RWPE1 (cell line): ENCODE measurements around the gene SLC38A8.

Experiments used
- CTCF ChIA-PET: fragments of 350-600 bp; sonication (Branson Sonifier 250); formaldehyde crosslinking; extraction: SDS; loops from one replicate; lab custom pipeline; 2021; lab: Yijun Ruan, JAX
- POLR2A ChIA-PET: fragments of 400-600 bp; formaldehyde crosslinking; extraction: SDS; loops from one replicate; lab custom pipeline; 2020; ENCODE audit warnings: antibody characterized with exemption; ENCODE audit not compliant: low non-redundant PET; lab: Yijun Ruan, JAX
- DNase-seq: peaks from one replicate; pipeline ENCODE4 v3.0.0; 2012; ENCODE audit warnings: low spot score
- H3K27ac ChIP-seq: fragments of 450-650 bp; 2 replicates; pipeline ENCODE4 v1.5.1; 2017
- TF ChIP-seq, protein P1 (sequence below): fragments of 450-650 bp; conservative IDR thresholded peaks from 2 replicates; pipeline ENCODE4 v1.5.1; 2017; ENCODE audit warnings: low read depth, mild to moderate bottlenecking

Gene SLC38A8

GRCh38 chr16:83977056-83977815 is 65.4 kb downstream of the SLC38A8 start:
- no peak for DNase-seq
- CTCF ChIA-PET = interaction anchor here (0.6 kb wide), 1 partner anchor 391 kb away, joined by 3 read pairs; the partner anchor contains the start of gene ATP2C2
- TF ChIP-seq, protein P1, sequence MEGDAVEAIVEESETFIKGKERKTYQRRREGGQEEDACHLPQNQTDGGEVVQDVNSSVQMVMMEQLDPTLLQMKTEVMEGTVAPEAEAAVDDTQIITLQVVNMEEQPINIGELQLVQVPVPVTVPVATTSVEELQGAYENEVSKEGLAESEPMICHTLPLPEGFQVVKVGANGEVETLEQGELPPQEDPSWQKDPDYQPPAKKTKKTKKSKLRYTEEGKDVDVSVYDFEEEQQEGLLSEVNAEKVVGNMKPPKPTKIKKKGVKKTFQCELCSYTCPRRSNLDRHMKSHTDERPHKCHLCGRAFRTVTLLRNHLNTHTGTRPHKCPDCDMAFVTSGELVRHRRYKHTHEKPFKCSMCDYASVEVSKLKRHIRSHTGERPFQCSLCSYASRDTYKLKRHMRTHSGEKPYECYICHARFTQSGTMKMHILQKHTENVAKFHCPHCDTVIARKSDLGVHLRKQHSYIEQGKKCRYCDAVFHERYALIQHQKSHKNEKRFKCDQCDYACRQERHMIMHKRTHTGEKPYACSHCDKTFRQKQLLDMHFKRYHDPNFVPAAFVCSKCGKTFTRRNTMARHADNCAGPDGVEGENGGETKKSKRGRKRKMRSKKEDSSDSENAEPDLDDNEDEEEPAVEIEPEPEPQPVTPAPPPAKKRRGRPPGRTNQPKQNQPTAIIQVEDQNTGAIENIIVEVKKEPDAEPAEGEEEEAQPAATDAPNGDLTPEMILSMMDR = no peak
- POLR2A ChIA-PET = no interaction called here
- H3K27ac ChIP-seq = no peak overlapping the region

DNA sequence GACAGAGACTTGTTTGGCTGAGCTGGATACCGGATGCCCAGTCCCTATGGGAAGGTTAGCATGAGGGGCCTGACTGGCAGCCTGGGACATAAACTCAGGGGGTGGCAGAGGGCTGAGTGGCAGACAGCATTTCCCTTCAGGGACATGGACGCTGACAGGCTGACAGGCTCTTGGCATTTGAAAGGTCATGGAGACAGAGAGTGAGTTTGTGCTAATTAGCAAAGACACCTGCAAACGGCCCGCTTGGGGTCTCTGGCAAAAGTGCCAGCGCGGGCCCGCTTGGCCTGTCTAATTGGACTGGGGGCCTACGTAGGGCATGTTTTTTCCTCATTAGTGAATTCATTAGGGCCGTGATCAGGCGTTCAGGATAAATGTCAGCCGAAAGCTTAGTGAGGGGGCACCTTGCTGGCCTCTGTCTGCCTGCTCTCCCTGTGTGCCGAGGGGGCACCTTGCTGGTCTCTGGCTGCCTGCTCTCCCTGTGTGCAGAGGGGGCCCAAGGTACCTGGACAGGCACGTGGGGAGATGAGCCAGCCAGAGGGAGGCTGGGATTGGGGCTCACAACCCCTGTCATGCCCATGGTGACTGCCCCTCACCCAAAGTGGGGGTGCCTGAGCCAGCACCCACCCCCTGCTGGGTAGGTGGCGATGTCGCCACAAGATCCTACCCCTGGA is 66.9 kb downstream of the SLC38A8 start:
- CTCF ChIA-PET = no interaction called here
- TF ChIP-seq, protein P1 = no peak

DNA sequence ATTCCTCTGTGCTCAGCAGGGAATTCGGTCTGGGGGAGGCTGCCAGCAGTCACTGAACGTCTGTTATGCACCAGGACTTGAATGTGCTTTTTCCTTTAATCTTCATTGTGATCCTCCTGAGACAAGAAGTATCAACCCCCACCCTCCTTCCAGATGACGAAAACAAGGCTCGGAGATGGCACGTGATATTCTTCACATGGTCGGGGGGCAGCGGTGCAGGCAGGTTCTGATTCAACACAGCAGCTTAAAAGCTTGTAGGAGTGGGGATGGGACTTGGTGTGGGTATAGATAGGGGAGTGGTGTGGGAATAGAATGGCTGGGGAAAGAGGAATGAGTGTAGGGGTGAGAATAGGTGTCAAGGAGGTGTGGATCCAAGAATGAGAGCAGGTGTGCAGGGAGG is 68.1 kb downstream of the SLC38A8 start:
- ChIA-PET CTCF (interaction anchor here (0.6 kb wide), 1 partner anchor 780 kb away, joined by 5 read pairs; no protein-coding TSS in a partner anchor), POLR2A (no interaction called here)
- TF ChIP-seq, protein P1 = no peak
- no peak for DNase-seq
- no peak overlapping the region for H3K27ac ChIP-seq

More for the DNA sequence above, 66.9 kb downstream of the SLC38A8 start:
- POLR2A ChIA-PET = no interaction called here
- no peak for DNase-seq
- H3K27ac ChIP-seq = no peak overlapping the region

GRCh38 chr16:83973581-83974385 is 68.8 kb downstream of the SLC38A8 start:
- CTCF ChIA-PET = interaction anchor here (0.6 kb wide), 2 partner anchors 71 to 781 kb away, joined by 3 to 5 read pairs; no protein-coding TSS in a partner anchor
- TF ChIP-seq, protein P1 = no peak
- POLR2A ChIA-PET = no interaction called here
- DNase-seq = no peak
- no peak overlapping the region for H3K27ac ChIP-seq

- CTCF ChIA-PET = interaction anchor here (0.6 kb wide), 1 partner anchor 71 kb away, joined by 3 read pairs; no protein-coding TSS in a partner anchor
- POLR2A ChIA-PET = no interaction called here
- DNase-seq = no peak
- TF ChIP-seq, protein P1 = no peak
- no peak overlapping the region for H3K27ac ChIP-seq
Measured at GRCh38 chr16:83973077-83973476, 69.5 kb downstream of the SLC38A8 start.
